HEK293 (cell line): ENCODE data around the gene ADAMTSL5.
"Not testable (repeated sequence)": the region's sequence is repeated elsewhere in the genome, so short reads cannot be mapped to it uniquely, and the experiment has no call there.

Source experiments
- CTCF ChIA-PET: fragments of 350-600 bp; formaldehyde crosslinking; extraction: SDS; loops from one replicate; lab custom pipeline; 2021; ENCODE audit warnings: antibody characterized with exemption; lab: Yijun Ruan, JAX
- POLR2A ChIA-PET: fragments of 300-600 bp; formaldehyde crosslinking; extraction: SDS; loops from one replicate; lab custom pipeline; 2020; ENCODE audit warnings: antibody characterized with exemption, inconsistent platforms; lab: Yijun Ruan, JAX
- H3K27ac ChIP-seq: fragments of 200-500 bp; sonication (Bioruptor generic); 2 replicates; pipeline ENCODE4 v1.5.1; 2014; ENCODE audit warnings: low read depth, low read length, control low read depth, inconsistent platforms; ENCODE audit errors: extremely low read depth
- H3K36me3 ChIP-seq, 2 experiments: fragments of 200-500 bp in 1 of 2; sonication (Bioruptor generic) in 1 of 2; 1 replicate in 1 of 2; 2 replicates in 1 of 2; pipeline ENCODE4 v1.5.1; 2014 to 2017; ENCODE audit warnings: inconsistent platforms in 2 of 2, low read length in 2 of 2; ENCODE audit not compliant: control insufficient read depth in 2 of 2, insufficient read depth in 1 of 2
- H3K4me1 ChIP-seq: fragments of 200-500 bp; sonication (Bioruptor generic); 2 replicates; pipeline ENCODE4 v1.5.1; 2014; ENCODE audit warnings: mild to moderate bottlenecking, low read length, inconsistent platforms; ENCODE audit not compliant: control insufficient read depth, insufficient read depth
- H3K4me3 ChIP-seq: 2 replicates; pipeline ENCODE4 v1.5.1; 2011; ENCODE audit warnings: low read depth, mild to moderate bottlenecking, control low read depth, low read length, moderate library complexity
- H3K9me3 ChIP-seq: fragments of 200-500 bp; sonication (Bioruptor generic); 2 replicates; pipeline ENCODE4 v1.5.1; 2014; ENCODE audit warnings: low read depth, low read length, inconsistent platforms; ENCODE audit not compliant: control insufficient read depth, insufficient read depth
- BCL11A ChIP-seq: fragments of 450-650 bp; formaldehyde crosslinking; IDR thresholded peaks from 2 replicates; pipeline ENCODE4 v1.5.1; 2016; ENCODE audit warnings: low read depth, missing biosample characterization, missing genetic modification characterization
- GFI1B ChIP-seq: fragments of 450-650 bp; formaldehyde crosslinking; IDR thresholded peaks from 2 replicates; pipeline ENCODE4 v1.5.1; 2016; ENCODE audit warnings: missing biosample characterization, missing genetic modification characterization
- GLIS2 ChIP-seq: fragments of 450-650 bp; formaldehyde crosslinking; IDR thresholded peaks from 2 replicates; pipeline ENCODE4 v1.5.1; 2016; ENCODE audit warnings: missing biosample characterization, missing genetic modification characterization
- RBAK ChIP-seq: fragments of 450-650 bp; formaldehyde crosslinking; IDR thresholded peaks from 2 replicates; pipeline ENCODE4 v1.5.1; 2016; ENCODE audit warnings: missing biosample characterization, missing genetic modification characterization
- TCF7L2 ChIP-seq: IDR thresholded peaks from 2 replicates; pipeline ENCODE4 v1.6.1; 2011; ENCODE audit warnings: low read depth, mild to moderate bottlenecking, inconsistent platforms, low read length, moderate library complexity, borderline replicate concordance
- WT1 ChIP-seq: fragments of 450-650 bp; formaldehyde crosslinking; IDR thresholded peaks from 2 replicates; pipeline ENCODE4 v1.5.1; 2016; ENCODE audit warnings: missing biosample characterization, missing genetic modification characterization
- ZFP37 ChIP-seq: fragments of 450-650 bp; formaldehyde crosslinking; IDR thresholded peaks from 2 replicates; pipeline ENCODE4 v1.5.1; 2016; ENCODE audit warnings: missing biosample characterization, missing genetic modification characterization
- ZNF133 ChIP-seq: fragments of 450-650 bp; formaldehyde crosslinking; IDR thresholded peaks from 2 replicates; pipeline ENCODE4 v1.5.1; 2016; ENCODE audit warnings: missing biosample characterization, missing genetic modification characterization
- ZNF239 ChIP-seq: fragments of 450-650 bp; formaldehyde crosslinking; IDR thresholded peaks from 2 replicates; pipeline ENCODE4 v1.5.1; 2016; ENCODE audit warnings: missing biosample characterization, missing genetic modification characterization
- ZNF596 ChIP-seq: fragments of 450-650 bp; IDR thresholded peaks from 2 replicates; pipeline ENCODE4 v1.5.0; 2018; ENCODE audit warnings: missing biosample characterization, mild to moderate bottlenecking, missing genetic modification characterization, moderate library complexity
- ZNF600 ChIP-seq: fragments of 450-650 bp; formaldehyde crosslinking; IDR thresholded peaks from 2 replicates; pipeline ENCODE4 v1.5.1; 2016; ENCODE audit warnings: missing biosample characterization, missing genetic modification characterization
- ZNF701 ChIP-seq: fragments of 450-650 bp; formaldehyde crosslinking; IDR thresholded peaks from 2 replicates; pipeline ENCODE4 v1.5.1; 2016; ENCODE audit warnings: missing biosample characterization, missing genetic modification characterization
- ZNF843 ChIP-seq: fragments of 450-650 bp; formaldehyde crosslinking; IDR thresholded peaks from 2 replicates; pipeline ENCODE4 v1.5.1; 2016; ENCODE audit warnings: missing biosample characterization, missing genetic modification characterization
- TF ChIP-seq, protein P1 (sequence below): fragments of 450-650 bp; formaldehyde crosslinking; IDR thresholded peaks from 2 replicates; pipeline ENCODE4 v1.5.1; 2016; ENCODE audit warnings: missing biosample characterization, missing genetic modification characterization
- TF ChIP-seq, protein P2 (sequence below): fragments of 450-650 bp; formaldehyde crosslinking; IDR thresholded peaks from 2 replicates; pipeline ENCODE4 v1.5.1; 2016; ENCODE audit warnings: missing biosample characterization, missing genetic modification characterization
- TF ChIP-seq, protein P3 (sequence below): fragments of 450-650 bp; IDR thresholded peaks from 2 replicates; pipeline ENCODE4 v1.5.1; 2018; ENCODE audit warnings: missing biosample characterization, mild to moderate bottlenecking, missing genetic modification characterization
- TF ChIP-seq, protein P4 (sequence below): fragments of 450-650 bp; formaldehyde crosslinking; IDR thresholded peaks from 2 replicates; pipeline ENCODE4 v1.5.1; 2016; ENCODE audit warnings: missing biosample characterization, missing genetic modification characterization
- TF ChIP-seq, protein P5 (sequence below): fragments of 450-650 bp; formaldehyde crosslinking; IDR thresholded peaks from 2 replicates; pipeline ENCODE4 v1.5.1; 2016; ENCODE audit warnings: missing biosample characterization, missing genetic modification characterization
- TF ChIP-seq, protein P6 (sequence below): fragments of 450-650 bp; formaldehyde crosslinking; IDR thresholded peaks from 2 replicates; pipeline ENCODE4 v1.5.1; 2016; ENCODE audit warnings: missing biosample characterization, missing genetic modification characterization

Gene ADAMTSL5

DNA sequence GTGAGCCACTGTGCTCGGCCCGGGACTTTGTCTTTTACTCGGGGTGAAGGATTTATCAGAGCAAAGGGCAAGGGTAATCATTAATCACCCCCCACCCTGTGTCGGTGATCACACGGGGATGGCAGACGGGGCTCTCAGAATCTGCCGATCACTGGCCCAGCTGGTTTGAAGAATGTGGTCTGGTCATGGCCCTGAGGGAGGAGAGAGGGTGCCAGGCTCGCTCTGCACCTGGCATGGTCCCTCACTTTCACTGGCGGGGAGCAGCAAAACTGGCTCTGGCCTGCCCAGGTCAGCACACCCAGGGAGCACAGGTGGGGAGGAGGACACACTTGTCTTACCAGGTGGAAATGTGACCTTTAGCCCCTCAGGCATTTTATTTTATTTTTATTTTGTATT lies 11.6 kb downstream of the ADAMTSL5 start:
- ChIA-PET CTCF (interaction anchor here (0.7 to 1.5 kb wide), 4 partner anchors 8 to 325 kb away, joined by 3 to 6 read pairs (median 4); no protein-coding TSS in a partner anchor), POLR2A (interaction anchor here (1.1 kb wide), 1 partner anchor 10 kb away, joined by 3 read pairs; the partner anchor contains the start of gene REEP6)
- no peak overlapping the region for H3K4me3 ChIP-seq
- TF ChIP-seq ZNF596 (tag by site-specific recombination): 0 out of 2 replicates have a peak, but pooled peaks have one; percentile 38
- TF ChIP-seq ZFP37 (tag by site-specific recombination): no peak
- peak; percentile 53; the same call in 1 of the 2 replicates for TF ChIP-seq ZNF600
- TF ChIP-seq, protein P1, sequence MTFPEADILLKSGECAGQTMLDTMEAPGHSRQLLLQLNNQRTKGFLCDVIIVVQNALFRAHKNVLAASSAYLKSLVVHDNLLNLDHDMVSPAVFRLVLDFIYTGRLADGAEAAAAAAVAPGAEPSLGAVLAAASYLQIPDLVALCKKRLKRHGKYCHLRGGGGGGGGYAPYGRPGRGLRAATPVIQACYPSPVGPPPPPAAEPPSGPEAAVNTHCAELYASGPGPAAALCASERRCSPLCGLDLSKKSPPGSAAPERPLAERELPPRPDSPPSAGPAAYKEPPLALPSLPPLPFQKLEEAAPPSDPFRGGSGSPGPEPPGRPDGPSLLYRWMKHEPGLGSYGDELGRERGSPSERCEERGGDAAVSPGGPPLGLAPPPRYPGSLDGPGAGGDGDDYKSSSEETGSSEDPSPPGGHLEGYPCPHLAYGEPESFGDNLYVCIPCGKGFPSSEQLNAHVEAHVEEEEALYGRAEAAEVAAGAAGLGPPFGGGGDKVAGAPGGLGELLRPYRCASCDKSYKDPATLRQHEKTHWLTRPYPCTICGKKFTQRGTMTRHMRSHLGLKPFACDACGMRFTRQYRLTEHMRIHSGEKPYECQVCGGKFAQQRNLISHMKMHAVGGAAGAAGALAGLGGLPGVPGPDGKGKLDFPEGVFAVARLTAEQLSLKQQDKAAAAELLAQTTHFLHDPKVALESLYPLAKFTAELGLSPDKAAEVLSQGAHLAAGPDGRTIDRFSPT (tag by site-specific recombination): 0 out of 2 replicates have a peak, but pooled peaks have one; percentile 34
- TF ChIP-seq, protein P2, sequence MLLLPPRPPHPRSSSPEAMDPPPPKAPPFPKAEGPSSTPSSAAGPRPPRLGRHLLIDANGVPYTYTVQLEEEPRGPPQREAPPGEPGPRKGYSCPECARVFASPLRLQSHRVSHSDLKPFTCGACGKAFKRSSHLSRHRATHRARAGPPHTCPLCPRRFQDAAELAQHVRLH (tag by site-specific recombination): no peak
- no peaks in the 10 kb centered on the region for H3K9me3 ChIP-seq
- H3K27ac ChIP-seq: no peak overlapping the region
- peaks cover 3% of the 10 kb centered on the region; the same call in 1 of the 2 replicates for H3K4me1 ChIP-seq
- no peaks in the 10 kb centered on the region for H3K36me3 ChIP-seq

DNA sequence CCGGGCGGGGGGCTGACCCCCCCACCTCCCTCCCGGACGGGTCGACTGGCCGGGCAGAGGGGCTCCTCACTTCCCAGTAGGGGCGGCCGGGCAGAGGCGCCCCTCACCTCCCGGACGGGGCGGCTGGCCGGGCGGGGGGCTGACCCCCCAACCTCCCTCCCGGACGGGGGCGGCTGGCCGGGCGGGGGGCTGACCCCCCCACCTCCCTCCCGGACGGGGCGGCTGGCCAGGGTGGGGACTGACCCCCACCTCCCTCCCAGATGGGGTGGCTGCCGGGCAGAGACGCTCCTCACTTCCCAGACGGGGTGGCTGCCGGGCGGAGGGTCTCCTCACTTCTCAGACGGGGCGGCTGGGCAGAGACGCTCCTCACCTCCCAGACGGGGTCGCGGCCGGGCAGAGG lies 13.6 kb downstream of the ADAMTSL5 start:
- H3K4me1 ChIP-seq, H3K9me3 ChIP-seq, H3K36me3 ChIP-seq, CTCF ChIA-PET, POLR2A ChIA-PET, H3K4me3 ChIP-seq, H3K27ac ChIP-seq: not testable (repeated sequence)

DNA sequence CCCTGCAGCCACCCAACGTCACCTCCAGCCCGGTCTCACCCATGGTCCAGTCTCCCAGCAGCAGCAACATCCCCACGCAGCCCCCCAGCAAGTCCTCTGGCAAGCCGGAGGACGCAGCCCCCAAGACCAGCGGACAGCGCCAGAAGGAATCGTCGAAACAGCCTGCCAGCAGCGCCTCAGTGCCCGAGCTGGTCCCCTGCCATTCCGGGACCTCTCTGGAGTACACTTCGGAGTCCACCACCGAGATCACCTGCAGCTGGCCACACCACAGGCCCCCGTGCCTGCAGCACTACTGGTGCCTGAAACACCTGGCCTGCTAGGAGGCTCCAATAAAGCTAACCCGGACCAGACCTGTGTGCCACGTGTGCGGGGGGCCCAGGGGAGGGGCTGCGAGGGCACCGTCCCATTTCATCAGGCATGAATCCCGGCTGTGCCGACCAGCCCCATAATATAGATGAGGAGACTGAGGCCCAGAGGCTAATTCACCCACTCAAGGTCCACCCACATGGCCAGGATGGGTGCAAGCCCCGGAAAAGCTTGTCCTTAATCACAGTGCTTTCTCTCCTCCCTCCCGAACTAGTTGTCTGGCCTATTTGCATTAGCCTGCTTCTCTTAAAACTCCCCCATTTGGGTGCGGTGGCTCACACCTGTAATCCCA lies 15.1 kb downstream of the ADAMTSL5 start:
- H3K9me3 ChIP-seq: no peaks in the 10 kb centered on the region
- TF ChIP-seq BCL11A (tag by site-specific recombination) (no peak), RBAK (tag by site-specific recombination) (no peak), ZNF133 (tag by site-specific recombination) (no peak), GFI1B (tag by site-specific recombination) (no peak), GLIS2 (tag by site-specific recombination) (no peak), ZNF843 (tag by site-specific recombination) (no peak), ZNF239 (tag by site-specific recombination) (no peak), WT1 (tag by site-specific recombination) (no peak), ZNF701 (tag by site-specific recombination) (no peak), TCF7L2 (no peak)
- TF ChIP-seq, protein P3, sequence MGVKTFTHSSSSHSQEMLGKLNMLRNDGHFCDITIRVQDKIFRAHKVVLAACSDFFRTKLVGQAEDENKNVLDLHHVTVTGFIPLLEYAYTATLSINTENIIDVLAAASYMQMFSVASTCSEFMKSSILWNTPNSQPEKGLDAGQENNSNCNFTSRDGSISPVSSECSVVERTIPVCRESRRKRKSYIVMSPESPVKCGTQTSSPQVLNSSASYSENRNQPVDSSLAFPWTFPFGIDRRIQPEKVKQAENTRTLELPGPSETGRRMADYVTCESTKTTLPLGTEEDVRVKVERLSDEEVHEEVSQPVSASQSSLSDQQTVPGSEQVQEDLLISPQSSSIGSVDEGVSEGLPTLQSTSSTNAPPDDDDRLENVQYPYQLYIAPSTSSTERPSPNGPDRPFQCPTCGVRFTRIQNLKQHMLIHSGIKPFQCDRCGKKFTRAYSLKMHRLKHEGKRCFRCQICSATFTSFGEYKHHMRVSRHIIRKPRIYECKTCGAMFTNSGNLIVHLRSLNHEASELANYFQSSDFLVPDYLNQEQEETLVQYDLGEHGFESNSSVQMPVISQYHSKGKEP (tag by site-specific recombination): no peak
- TF ChIP-seq, protein P4, sequence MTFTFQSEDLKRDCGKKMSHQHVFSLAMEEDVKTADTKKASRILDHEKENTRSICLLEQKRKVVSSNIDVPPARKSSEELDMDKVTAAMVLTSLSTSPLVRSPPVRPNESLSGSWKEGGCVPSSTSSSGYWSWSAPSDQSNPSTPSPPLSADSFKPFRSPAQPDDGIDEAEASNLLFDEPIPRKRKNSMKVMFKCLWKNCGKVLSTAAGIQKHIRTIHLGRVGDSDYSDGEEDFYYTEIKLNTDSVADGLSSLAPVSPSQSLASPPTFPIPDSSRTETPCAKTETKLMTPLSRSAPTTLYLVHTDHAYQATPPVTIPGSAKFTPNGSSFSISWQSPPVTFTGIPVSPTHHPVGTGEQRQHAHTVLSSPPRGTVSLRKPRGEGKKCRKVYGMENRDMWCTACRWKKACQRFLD (tag by site-specific recombination): no peak
- TF ChIP-seq, protein P5, sequence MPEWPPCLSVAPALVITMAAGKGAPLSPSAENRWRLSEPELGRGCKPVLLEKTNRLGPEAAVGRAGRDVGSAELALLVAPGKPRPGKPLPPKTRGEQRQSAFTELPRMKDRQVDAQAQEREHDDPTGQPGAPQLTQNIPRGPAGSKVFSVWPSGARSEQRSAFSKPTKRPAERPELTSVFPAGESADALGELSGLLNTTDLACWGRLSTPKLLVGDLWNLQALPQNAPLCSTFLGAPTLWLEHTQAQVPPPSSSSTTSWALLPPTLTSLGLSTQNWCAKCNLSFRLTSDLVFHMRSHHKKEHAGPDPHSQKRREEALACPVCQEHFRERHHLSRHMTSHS: no peak
- TF ChIP-seq, protein P6, sequence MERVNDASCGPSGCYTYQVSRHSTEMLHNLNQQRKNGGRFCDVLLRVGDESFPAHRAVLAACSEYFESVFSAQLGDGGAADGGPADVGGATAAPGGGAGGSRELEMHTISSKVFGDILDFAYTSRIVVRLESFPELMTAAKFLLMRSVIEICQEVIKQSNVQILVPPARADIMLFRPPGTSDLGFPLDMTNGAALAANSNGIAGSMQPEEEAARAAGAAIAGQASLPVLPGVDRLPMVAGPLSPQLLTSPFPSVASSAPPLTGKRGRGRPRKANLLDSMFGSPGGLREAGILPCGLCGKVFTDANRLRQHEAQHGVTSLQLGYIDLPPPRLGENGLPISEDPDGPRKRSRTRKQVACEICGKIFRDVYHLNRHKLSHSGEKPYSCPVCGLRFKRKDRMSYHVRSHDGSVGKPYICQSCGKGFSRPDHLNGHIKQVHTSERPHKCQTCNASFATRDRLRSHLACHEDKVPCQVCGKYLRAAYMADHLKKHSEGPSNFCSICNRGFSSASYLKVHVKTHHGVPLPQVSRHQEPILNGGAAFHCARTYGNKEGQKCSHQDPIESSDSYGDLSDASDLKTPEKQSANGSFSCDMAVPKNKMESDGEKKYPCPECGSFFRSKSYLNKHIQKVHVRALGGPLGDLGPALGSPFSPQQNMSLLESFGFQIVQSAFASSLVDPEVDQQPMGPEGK (tag by site-specific recombination): no peak
- CTCF ChIA-PET: interaction anchor here (0.6 kb wide), 1 partner anchor 17 kb away, joined by 4 read pairs; no protein-coding TSS in a partner anchor
- H3K4me3 ChIP-seq: no peak overlapping the region
- H3K4me1 ChIP-seq: no peaks in the 10 kb centered on the region; the same call in 1 of the 2 replicates
- no peak overlapping the region; the same call in 1 of the 2 replicates for H3K27ac ChIP-seq
- POLR2A ChIA-PET: no interaction called here
- H3K36me3 ChIP-seq: no peaks in the 10 kb centered on the region
